DMS 273 (cell line): ENCODE data around the gene FOXN3.

Source experiments
- DNase-seq: peaks from one replicate; lab custom pipeline; 2025; ENCODE audit not compliant: unreplicated experiment; lab: John Stamatoyannopoulos, UW

The FOXN3 gene

GRCh38 chr14:89110110-89110509 is 306.9 kb downstream of the FOXN3 start:
- DNase-seq: no peak

- peak; percentile 18 for DNase-seq
Measured at GRCh38 chr14:89108608-89109007, 308.4 kb downstream of the FOXN3 start.

GRCh38 chr14:89107626-89108025 is 309.4 kb downstream of the FOXN3 start:
- DNase-seq: peak; percentile 16
